ENCODE measurements around the gene AHCTF1.

The AHCTF1 gene

DNA sequence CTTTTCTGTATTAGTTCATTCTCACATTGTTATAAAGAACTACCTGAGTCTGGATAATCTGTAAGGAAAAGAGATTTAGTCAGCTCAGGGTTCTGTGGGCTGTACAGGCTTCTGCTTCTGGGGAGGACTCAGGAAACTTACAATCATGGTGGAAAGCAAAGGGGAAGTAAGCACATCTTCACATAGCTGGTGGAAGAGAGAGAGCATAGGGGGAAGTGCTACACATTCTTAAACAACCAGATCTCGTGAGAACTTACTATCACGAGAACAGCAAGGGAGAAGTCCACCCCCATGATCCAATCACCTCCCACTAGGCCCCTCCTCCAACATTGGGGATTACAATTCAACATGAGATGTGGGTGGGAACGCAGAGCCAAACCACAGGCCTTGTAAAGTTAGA lies 37.9 kb upstream of the AHCTF1 start:
- CTCF ChIA-PET: no interaction called here

DNA sequence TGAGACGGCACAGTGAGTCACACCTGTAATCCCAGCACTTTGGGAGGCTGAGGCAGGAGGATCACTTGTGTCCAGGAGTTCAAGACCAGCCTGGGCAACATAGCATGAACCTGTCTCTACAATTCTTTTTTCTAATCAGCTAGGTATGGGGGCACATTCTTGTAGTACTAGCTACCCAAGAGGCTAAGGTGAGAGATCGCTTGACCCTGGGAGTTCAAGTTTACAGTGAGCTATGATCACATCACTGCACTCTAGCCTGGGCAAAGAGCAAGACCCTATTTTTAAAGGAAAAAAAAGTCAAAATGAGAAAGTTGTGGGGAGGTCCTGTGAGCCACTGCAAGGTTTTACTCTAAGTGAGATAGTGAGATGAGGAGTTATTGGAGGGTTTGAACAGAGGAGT lies 34.8 kb upstream of the AHCTF1 start:
- CTCF ChIA-PET: no interaction called here
- H3K4me3 ChIP-seq (ENCODE audit: low read depth, low read length): no peak overlapping the region
- no peak for DNase-seq (ENCODE audit: low read depth, low spot score)
- TF ChIP-seq, protein P1, sequence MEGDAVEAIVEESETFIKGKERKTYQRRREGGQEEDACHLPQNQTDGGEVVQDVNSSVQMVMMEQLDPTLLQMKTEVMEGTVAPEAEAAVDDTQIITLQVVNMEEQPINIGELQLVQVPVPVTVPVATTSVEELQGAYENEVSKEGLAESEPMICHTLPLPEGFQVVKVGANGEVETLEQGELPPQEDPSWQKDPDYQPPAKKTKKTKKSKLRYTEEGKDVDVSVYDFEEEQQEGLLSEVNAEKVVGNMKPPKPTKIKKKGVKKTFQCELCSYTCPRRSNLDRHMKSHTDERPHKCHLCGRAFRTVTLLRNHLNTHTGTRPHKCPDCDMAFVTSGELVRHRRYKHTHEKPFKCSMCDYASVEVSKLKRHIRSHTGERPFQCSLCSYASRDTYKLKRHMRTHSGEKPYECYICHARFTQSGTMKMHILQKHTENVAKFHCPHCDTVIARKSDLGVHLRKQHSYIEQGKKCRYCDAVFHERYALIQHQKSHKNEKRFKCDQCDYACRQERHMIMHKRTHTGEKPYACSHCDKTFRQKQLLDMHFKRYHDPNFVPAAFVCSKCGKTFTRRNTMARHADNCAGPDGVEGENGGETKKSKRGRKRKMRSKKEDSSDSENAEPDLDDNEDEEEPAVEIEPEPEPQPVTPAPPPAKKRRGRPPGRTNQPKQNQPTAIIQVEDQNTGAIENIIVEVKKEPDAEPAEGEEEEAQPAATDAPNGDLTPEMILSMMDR (IDR thresholded peaks at IDR 0.05; ENCODE audit: insufficient read depth, low read length, missing control alignments): no peak
- POLR2A ChIA-PET: no interaction called here

More for the DNA sequence above, 37.9 kb upstream of the AHCTF1 start:
- POLR2A ChIA-PET: no interaction called here
- TF ChIP-seq, protein P1 (IDR thresholded peaks at IDR 0.05; ENCODE audit: insufficient read depth, low read length, missing control alignments): no peak
- DNase-seq (ENCODE audit: low read depth, low spot score): no peak
- H3K4me3 ChIP-seq (ENCODE audit: low read depth, low read length): no peak overlapping the region

DNA sequence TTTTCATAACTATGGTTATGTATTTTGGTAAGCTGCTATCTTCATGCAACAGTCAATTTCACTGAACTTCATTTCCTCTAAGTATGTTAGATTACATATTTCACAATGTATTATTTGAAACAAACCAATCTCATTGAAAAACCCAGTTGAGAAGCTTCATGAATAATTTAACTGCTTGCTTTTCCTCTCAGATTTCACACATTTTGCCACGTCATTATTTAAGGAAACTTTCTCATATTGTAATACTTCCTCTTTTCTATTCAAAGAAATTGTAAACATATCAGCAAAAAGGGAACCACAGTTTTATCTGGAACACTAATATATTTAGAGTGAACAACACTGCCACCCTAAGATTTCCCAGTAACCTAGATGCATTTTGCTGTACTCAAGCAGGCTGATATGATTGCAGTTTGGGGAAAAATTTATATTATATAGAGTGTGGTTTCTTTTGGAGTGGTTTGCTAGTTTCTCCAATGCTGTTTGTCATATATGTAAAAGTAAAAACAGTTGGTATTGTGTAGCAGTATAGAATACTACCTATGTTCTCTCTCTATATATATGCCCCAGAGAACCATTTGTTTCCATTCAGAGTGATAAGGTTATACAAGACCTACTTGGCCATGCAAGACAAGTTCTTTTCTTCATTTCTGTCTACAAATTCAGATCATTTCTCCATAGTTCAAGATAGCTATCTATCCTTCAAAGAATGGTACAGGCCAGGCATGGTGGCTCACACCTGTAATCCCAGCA lies 28.4 kb upstream of the AHCTF1 start:
- no peak overlapping the region for H3K4me3 ChIP-seq (ENCODE audit: low read depth, low read length)
- POLR2A ChIA-PET: no interaction called here
- DNase-seq (ENCODE audit: low read depth, low spot score): no peak
- TF ChIP-seq, protein P1 (IDR thresholded peaks at IDR 0.05; ENCODE audit: insufficient read depth, low read length, missing control alignments): no peak
- CTCF ChIA-PET: no interaction called here

DNA sequence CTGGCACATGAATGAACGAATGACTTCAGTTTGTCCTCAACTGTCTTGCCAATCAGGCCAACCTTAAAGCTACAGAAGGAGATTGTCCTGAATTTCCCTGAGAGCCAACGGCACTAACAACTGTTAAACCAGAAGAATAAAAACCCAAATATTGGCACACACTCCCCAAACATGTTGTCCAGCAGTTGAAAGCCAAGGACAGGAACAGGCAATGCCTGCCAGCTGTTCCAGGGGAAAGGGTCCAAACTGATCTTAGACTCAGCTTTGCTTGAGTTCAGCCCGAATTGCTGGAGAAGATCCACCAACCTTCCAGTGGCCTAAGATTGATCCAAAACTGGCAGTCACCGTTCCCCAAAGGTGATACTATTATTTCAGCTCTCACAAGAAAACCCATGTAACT lies 22.4 kb upstream of the AHCTF1 start:
- TF ChIP-seq, protein P1 (IDR thresholded peaks at IDR 0.05; ENCODE audit: insufficient read depth, low read length, missing control alignments): no peak
- no peak overlapping the region for H3K4me3 ChIP-seq (ENCODE audit: low read depth, low read length)
- DNase-seq (ENCODE audit: low read depth, low spot score): no peak
- ChIA-PET CTCF (no interaction called here), POLR2A (no interaction called here)

DNA sequence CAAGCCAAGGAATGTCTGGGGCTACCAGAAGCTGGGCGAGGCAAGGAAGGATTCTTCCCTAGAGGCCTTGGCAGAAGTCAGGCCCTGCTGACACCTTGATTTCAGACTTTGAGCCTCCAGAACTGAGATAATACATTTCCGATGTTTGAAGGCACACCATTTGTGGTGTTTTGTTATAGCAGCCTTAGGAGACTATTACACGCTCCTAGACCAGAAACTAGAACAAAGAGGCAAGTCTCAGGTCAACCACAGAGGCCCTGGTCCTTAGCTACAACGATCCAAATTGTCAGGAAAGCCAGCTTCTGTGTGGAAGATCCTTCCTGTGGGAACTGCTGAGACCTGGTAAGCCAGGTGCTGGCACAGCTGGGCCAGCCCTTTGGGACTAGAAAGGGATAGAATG lies 19.7 kb upstream of the AHCTF1 start:
- ChIA-PET CTCF (no interaction called here), POLR2A (no interaction called here)

DNA sequence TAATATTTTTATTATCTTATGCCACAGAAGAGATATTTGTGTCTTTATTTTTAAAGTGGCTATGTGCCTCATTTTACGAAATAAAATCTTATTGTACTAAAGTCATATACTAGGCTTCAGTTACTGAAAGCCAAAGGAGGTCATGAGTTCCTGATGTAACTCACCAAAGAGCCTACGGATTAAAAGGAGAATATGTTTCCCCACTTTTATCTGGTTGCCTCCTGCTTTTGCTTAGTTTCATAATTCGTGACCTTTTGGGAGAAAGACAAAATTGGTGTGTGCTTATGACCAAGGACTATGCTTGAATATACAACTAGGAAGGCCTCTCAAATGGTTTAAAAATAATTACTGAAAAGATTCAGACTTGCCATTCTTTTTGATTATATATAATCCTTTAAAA lies 18.2 kb upstream of the AHCTF1 start:
- POLR2A ChIA-PET: no interaction called here
- CTCF ChIA-PET: no interaction called here
- TF ChIP-seq, protein P1 (IDR thresholded peaks at IDR 0.05; ENCODE audit: insufficient read depth, low read length, missing control alignments): no peak
- DNase-seq (ENCODE audit: low read depth, low spot score): no peak
- no peak overlapping the region for H3K4me3 ChIP-seq (ENCODE audit: low read depth, low read length)

More for the DNA sequence above, 19.7 kb upstream of the AHCTF1 start:
- no peak overlapping the region for H3K4me3 ChIP-seq (ENCODE audit: low read depth, low read length)
- TF ChIP-seq, protein P1 (IDR thresholded peaks at IDR 0.05; ENCODE audit: insufficient read depth, low read length, missing control alignments): no peak
- no peak for DNase-seq (ENCODE audit: low read depth, low spot score)
